ENCODE measurements around the gene ZNF385B.
A peak's percentile ranks its signal among the peaks of the same experiment; 100 is the strongest.

The ZNF385B gene

DNA sequence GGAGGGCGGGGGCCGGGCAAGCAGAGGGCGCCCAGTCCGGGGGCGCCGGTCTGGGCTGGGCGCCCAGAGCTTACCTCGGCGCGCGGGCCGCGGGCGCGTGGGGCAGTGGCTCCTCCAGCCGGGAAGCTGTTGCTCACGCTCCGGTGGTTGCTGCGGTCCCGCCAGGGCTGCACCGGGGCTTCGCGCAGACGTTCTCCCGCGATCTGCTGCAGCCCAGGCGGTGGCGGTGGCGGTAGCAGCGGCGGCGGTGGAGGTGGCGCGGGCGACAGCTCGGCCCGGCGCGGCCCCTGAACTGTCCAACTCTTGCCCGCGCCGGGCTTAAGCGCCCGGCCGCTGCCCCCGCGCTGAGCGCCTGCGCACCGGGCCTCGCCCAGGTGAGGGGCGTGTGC lies 391 bp downstream of the ZNF385B start:
- Histone ChIP-seq H3K27ac (ENCODE audit: low read length) (no peak overlapping the region), H3K4me3 (ENCODE audit: low read length) (peak overlapping the region; percentile 88), H3K79me2 (ENCODE audit: low read length) (no peaks in the 10 kb centered on the region; the same call in 1 of the 2 replicates), H3K4me1 (ENCODE audit: low read length) (no peaks in the 10 kb centered on the region), H3K9ac (ENCODE audit: low read length) (peak overlapping the region; percentile 59; the same call in 1 of the 2 replicates), H3K4me2 (ENCODE audit: low read depth, low read length) (peak overlapping the region; percentile 97), H2AFZ (ENCODE audit: low read length) (peak overlapping the region; percentile 95), H3K9me2 (replicated peaks; ENCODE audit: insufficient read depth, low read length) (no peaks in the 10 kb centered on the region), H3K36me3 (replicated peaks; ENCODE audit: insufficient read depth, low read length) (no peaks in the 10 kb centered on the region), H3F3A (ENCODE audit: insufficient read depth, low read length) (no peaks in the 10 kb centered on the region), H3K27me3 (replicated peaks; ENCODE audit: insufficient read depth, low read length) (0 out of 2 replicates have a peak, but pooled peaks cover 12% of the 10 kb centered on the region), H4K20me1 (ENCODE audit: insufficient read depth, low read length) (no peaks in the 10 kb centered on the region), H3K9me3 (replicated peaks; ENCODE audit: insufficient read depth, low read length) (no peaks in the 10 kb centered on the region)
- peak; percentile 55 for DNase-seq
- no peak for TF ChIP-seq EZH2 (optimal IDR thresholded peaks at IDR 0.05; ENCODE audit: low read depth, low read length)
- TF ChIP-seq, protein P1, sequence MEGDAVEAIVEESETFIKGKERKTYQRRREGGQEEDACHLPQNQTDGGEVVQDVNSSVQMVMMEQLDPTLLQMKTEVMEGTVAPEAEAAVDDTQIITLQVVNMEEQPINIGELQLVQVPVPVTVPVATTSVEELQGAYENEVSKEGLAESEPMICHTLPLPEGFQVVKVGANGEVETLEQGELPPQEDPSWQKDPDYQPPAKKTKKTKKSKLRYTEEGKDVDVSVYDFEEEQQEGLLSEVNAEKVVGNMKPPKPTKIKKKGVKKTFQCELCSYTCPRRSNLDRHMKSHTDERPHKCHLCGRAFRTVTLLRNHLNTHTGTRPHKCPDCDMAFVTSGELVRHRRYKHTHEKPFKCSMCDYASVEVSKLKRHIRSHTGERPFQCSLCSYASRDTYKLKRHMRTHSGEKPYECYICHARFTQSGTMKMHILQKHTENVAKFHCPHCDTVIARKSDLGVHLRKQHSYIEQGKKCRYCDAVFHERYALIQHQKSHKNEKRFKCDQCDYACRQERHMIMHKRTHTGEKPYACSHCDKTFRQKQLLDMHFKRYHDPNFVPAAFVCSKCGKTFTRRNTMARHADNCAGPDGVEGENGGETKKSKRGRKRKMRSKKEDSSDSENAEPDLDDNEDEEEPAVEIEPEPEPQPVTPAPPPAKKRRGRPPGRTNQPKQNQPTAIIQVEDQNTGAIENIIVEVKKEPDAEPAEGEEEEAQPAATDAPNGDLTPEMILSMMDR (IDR thresholded peaks at IDR 0.05; ENCODE audit: low read length) = no peak

DNA sequence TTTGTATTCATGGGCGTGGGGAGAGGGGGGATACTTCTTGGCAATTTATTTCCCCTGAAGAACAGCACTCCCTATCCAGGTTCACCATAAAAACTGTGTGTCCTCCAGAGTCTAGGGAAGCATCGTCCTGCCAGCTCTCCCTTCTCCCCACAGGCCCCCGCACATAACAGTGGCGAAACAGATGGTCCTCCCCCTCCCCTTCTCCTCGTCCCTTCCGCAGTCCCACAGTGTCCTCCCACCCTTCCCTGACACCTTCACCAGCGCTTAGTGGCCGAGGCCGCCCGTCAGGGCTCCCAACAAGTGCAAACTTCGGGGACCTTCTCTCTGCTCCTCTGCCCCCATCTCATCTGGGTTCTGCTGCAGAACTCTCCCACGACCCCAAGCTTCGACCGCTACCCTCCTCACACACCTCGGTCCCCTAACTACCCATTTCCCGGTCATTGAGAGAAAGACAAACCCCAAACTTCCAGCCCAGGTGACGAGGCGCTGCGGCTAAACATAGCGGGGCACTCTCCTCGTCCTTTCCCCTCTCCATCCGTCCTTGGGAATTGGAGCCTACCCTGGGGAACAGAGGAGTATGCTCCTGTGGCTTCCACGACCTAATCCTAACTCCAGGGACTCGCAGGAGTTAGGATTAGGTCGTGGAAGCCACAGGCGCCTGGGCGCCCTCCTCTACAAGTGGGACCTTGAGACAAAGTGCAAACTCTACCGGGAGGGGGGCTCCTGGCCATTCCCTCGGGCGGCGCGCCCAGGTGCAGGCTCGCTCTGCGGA lies 971 bp downstream of the ZNF385B start:
- DNase-seq = no peak
- H3K9me3 ChIP-seq (replicated peaks; ENCODE audit: insufficient read depth, low read length) = no peaks in the 10 kb centered on the region
- no peaks in the 10 kb centered on the region for H4K20me1 ChIP-seq (ENCODE audit: insufficient read depth, low read length)
- no peak for TF ChIP-seq EZH2phosphoT487 (IDR thresholded peaks at IDR 0.05; ENCODE audit: low read length)
- TF ChIP-seq, protein P1 (IDR thresholded peaks at IDR 0.05; ENCODE audit: low read length) = no peak
- TF ChIP-seq EZH2 (optimal IDR thresholded peaks at IDR 0.05; ENCODE audit: low read depth, low read length) = no peak
- no peaks in the 10 kb centered on the region; the same call in 1 of the 2 replicates for H3K79me2 ChIP-seq (ENCODE audit: low read length)
- H3K4me1 ChIP-seq (ENCODE audit: low read length) = no peaks in the 10 kb centered on the region
- 0 out of 2 replicates have a peak, but pooled peaks cover 12% of the 10 kb centered on the region for H3K27me3 ChIP-seq (replicated peaks; ENCODE audit: insufficient read depth, low read length)
- peak overlapping the region; percentile 95 for H2AFZ ChIP-seq (ENCODE audit: low read length)
- H3K9me2 ChIP-seq (replicated peaks; ENCODE audit: insufficient read depth, low read length) = no peaks in the 10 kb centered on the region
- no peaks in the 10 kb centered on the region for H3F3A ChIP-seq (ENCODE audit: insufficient read depth, low read length)
- H3K4me2 ChIP-seq (ENCODE audit: low read depth, low read length) = peak overlapping the region; percentile 97
- H3K27ac ChIP-seq (ENCODE audit: low read length) = no peak overlapping the region
- H3K9ac ChIP-seq (ENCODE audit: low read length) = peak overlapping the region; percentile 59
- peak overlapping the region; percentile 88 for H3K4me3 ChIP-seq (ENCODE audit: low read length)
- no peaks in the 10 kb centered on the region for H3K36me3 ChIP-seq (replicated peaks; ENCODE audit: insufficient read depth, low read length)

DNA sequence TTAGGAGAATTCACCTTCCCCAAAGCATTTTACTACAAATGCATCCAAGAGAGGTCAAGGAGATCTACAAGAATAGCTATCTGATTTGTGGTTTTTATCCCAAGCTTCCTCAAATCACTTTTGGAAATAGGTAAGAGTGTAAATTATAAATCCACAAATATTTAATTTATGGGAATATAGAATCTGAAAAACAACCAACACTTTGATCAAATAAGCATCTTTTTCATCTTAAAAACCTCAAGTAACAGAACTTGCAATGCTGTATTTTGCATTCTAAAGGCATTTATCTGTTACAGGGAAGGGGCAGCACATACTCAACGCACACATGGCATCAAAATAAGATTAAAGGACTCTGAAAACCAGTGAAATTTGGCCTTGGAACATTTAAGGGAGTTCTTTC lies 1.9 kb downstream of the ZNF385B start:
- DNase-seq = no peak
- no peaks in the 10 kb centered on the region for H3F3A ChIP-seq (ENCODE audit: insufficient read depth, low read length)
- H3K9me3 ChIP-seq (replicated peaks; ENCODE audit: insufficient read depth, low read length) = no peaks in the 10 kb centered on the region
- 0 out of 2 replicates have a peak, but pooled peaks cover 12% of the 10 kb centered on the region for H3K27me3 ChIP-seq (replicated peaks; ENCODE audit: insufficient read depth, low read length)
- H3K4me1 ChIP-seq (ENCODE audit: low read length) = no peaks in the 10 kb centered on the region
- no peaks in the 10 kb centered on the region for H3K36me3 ChIP-seq (replicated peaks; ENCODE audit: insufficient read depth, low read length)
- TF ChIP-seq, protein P1 (IDR thresholded peaks at IDR 0.05; ENCODE audit: low read length) = no peak
- no peak for TF ChIP-seq EZH2phosphoT487 (IDR thresholded peaks at IDR 0.05; ENCODE audit: low read length)
- no peak for TF ChIP-seq EZH2 (optimal IDR thresholded peaks at IDR 0.05; ENCODE audit: low read depth, low read length)
- no peak overlapping the region for H3K27ac ChIP-seq (ENCODE audit: low read length)
- peak overlapping the region; percentile 97; the same call in 1 of the 2 replicates for H3K4me2 ChIP-seq (ENCODE audit: low read depth, low read length)
- no peaks in the 10 kb centered on the region for H3K9me2 ChIP-seq (replicated peaks; ENCODE audit: insufficient read depth, low read length)
- H3K4me3 ChIP-seq (ENCODE audit: low read length) = peak overlapping the region; percentile 88
- no peaks in the 10 kb centered on the region for H4K20me1 ChIP-seq (ENCODE audit: insufficient read depth, low read length)
- no peak overlapping the region for H3K9ac ChIP-seq (ENCODE audit: low read length)
- no peaks in the 10 kb centered on the region; the same call in 1 of the 2 replicates for H3K79me2 ChIP-seq (ENCODE audit: low read length)
- H2AFZ ChIP-seq (ENCODE audit: low read length) = peak overlapping the region; percentile 95; the same call in 1 of the 2 replicates

All from MM.1S (cell line).